Activated CD8-positive, alpha-beta memory T cell treated with anti-CD3 and anti-CD28 coated beads for 1 hour (primary cell): ENCODE results near the gene BSDC1.
"Not testable (repeated sequence)": the region's sequence is repeated elsewhere in the genome, so short reads cannot be mapped to it uniquely, and the experiment has no call there.

ENCODE experiments used
- DNase-seq, 2 donors: peaks; one replicate each; pipeline ENCODE4 v3.0.0-alpha.2; 2020; ENCODE audit warnings: low read depth in 1 of 2; ENCODE audit errors: extremely low read depth in 1 of 2

BSDC1 gene

DNA sequence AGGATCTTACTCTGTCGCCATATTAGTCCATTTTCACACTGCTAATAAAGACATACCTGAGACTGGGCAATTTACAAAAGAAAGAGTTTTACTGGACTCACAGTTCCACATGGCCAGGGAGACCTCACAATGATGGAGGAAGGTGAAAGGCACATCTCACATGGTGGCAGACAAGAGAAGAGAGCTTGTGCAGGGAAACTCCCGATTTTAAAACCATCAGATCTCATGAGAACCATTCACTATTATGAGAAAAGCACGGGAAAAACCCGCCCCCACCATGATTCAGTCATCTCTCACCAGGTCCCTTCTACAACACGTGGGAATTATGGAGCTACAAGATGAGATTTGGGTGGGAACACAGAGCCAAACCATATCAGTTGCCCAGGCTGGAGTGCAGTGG is 2.3 kb upstream of the BSDC1 start:
- DNase-seq: not testable (repeated sequence)

DNA sequence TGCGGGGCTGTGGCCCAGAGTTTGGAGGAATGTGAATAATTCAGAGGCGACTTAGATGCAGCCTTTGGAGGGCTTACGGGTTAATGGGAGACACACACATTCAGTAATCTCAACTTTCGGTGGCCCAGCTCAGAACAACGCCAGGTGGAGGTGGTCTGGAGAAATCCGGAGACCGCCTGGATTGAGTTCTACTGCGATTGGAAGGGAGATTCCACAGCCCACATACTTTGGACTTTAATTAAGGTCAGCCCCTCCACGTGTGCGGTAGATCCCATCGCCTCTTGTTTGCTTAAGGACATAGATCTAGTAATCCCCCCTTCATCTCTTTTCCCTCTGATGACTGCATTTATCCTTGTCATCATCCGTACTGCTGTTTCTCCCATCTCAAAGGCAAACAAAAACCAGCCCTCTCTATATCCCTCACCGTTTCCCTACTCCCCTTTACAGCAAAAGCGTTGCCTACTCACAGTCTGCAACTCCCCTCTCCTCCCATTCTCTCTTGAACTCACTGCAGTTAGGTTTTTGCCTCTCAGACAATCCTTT is 720 bp upstream of the BSDC1 start:
- no peak for DNase-seq

DNA sequence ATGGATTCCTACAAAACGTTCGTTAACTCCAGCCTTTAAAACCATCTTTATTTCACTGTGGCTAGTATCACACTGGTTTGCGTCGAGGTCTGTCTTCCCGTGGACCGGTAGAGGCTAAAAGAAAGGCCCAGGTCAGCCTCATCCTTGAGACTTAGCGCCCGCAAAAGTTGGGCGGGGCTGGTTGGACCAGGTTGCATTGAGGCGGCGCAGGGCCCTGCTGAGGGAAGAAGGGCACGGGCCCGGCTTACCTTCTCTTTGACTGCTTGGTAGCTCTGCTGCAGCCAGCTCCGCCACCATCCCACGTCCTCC is 455 bp downstream of the BSDC1 start:
- DNase-seq: peak in 1 of 2 donors; percentile 14

DNA sequence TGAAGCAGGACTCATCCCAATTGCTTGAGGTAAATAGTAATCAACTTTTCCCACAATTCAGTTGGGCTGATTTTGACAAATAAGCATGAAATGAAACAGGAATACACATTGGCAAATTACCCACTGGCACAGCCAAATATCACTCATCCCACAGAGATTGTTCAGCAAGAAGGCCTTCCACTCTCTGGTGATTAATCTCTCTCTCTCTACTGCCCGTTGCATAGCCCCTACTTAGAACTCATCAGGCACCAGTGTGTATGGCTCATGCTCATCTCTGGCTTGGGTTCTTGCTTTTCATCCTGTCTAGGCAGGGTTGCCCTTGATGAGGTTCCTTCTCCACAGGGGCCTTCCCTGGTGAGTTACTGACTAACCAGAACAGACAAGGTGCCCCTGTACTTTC is 1.1 kb downstream of the BSDC1 start:
- DNase-seq: no peak

DNA sequence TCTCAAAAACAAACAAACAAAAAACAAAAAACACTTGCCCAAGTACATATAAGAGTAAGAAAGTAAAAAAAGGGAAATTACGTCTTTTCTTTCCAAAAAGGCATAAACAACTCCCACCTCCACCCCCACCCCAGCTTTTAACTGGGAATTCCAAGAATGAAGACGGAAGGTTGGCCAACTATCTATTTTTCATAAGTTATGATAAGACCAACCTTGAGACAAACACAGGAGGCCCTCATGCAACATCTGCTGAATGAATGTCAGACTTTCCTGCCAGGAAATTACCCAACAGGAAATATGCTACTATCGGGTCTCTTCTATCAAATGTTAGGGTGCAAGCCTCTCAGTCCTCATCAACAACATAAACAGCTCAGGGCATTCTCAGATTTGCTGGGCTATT is 1.9 kb downstream of the BSDC1 start:
- no peak for DNase-seq

DNA sequence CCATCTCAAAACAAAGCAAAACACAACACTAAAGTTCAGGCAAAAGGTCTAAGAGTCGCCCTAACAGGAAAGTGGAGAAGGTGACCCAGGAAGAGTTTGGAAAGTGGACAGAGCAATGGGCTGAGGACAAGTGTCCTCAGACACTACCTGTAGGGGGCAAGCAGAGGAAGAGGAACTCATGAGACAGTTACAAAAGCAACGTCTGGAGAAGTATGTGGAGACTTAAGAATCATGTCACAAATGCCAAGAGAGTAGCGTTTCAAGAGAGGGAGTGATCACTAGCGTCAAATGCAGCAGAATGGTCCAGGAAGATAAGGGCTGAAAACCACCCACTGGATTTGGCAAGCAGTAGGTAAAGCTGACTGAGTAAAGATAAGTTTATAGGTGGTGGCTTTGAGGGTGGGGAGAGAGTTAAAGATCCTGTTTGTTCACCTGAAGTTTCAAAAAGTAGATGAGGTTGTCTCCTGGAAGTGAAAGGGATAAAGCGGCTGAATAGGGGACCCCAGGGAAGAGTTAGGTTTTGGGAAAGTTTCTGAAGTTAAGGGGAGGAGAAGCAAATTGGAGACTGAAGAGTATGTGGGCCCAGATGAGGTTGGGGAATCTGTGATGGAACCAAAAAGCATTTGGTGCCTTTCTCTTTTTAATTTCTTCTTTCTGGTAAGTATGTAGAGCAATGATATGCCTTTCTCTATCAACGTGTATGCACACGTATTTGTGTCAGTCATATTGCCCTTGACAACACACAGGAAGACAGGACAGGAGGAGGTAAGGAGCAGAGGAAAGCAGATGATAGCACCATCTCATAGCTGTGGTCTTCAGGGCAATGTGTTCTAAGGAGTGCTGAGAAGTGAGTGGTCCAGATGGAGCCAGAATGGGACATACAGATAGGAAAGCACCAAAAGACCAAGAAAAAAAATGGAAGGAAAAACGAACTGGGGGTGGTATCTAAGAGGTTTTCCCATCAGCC is 3.1 kb downstream of the BSDC1 start:
- DNase-seq: no peak

DNA sequence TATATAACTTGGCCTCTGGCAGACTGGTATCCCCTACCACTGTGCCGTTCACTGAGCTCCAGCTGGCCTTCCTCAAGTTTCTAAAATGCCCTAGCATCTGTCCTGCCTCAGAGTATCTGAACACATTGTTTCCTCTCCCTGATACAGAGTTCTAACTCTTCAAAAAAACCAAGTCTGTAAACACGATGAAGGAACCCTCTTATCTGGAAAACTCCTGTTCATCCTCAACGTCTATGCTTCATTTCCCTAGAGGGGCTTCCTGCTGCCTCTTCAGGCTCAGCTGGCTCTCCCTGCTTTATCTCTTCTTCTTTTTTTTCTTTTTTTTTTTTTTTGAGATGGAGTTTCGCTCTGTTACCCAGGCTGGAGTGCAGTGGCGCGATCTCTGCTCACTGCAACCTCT is 5.6 kb downstream of the BSDC1 start:
- no peak for DNase-seq

DNA sequence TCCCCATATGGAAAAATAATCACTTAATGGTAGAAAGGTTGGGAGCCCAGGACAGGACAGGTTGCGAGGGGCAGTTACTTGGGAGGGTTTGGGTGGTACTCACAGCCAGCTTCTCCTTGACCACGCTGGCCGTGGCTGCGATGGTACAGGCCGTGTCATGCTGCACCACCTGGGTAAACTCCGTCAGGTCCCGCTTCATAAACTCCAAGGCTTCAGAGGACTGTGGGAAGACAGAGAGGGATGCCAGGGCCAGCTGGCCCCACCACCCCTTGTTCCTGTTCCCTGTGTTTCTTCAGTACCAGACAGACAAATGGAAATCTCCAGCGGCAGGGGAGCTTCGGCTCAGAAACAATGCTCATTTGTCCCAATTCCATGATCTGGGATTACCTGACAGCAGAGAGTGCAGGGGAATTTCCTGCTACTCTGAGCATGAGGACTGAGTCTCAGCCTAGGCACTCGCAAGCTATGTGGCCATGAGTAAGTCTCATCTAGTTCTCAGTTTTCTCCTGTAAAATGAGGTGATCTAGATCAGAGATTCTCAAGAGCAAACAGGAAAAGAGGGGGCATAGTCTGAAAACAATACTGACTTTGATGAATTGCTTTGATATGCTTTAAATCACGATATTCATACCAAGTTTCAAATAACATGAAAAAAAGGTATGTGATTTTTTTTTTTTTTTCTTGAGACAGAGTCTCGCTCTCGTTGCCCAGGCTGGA is 7.4 kb downstream of the BSDC1 start:
- no peak for DNase-seq

DNA sequence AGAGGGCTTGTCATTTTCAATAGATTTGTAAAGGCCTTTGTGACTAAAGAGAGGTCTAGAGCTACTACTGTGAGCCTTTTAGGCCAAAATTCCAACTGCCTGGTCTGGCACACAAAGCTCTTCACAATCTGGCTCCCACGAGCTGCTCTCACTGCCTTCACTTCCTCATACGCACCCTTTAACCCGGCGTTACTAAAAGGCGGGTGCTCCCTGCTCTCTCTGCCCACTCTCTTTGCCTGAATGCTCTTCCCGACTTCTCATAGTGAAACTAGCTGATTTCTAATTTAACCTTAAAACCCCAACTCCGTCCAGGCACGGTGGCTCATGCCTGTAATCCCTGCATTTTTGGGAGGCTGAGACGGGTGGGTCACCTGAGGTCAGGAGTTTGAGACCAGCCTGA is 14.2 kb downstream of the BSDC1 start:
- DNase-seq: no peak

DNA sequence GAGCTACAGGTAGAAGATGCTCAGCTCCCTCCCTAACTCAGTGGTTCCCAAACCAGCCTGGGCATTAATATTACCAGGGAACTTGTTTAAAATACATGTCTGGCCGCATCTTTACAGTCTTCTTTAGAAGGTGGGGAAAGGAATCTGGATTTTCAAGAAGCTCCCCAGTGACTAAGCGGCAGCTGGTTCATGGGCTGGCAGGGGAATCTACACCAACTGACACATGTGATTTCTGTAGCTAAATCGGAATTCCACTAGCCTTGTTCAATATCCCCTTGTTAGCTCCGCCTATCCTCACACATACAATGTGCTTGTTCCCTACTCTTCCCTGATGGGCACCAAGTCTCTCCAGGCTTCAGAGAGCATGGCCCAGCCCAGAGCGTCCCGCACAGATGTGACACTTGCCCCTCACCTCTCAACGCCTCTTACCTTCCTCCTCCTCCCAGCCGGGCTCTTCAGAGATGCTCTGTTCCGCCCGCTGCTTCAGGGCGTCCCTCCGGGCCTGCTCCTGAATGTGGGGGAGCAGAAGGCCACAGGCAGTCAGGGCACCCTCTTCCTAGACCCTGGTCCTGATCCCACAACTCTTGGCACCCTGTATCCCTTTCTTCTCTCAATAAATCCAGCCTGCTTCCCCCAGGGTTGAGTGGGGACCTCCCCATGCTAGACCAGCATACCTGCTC is 16.6 kb downstream of the BSDC1 start:
- DNase-seq: no peak

DNA sequence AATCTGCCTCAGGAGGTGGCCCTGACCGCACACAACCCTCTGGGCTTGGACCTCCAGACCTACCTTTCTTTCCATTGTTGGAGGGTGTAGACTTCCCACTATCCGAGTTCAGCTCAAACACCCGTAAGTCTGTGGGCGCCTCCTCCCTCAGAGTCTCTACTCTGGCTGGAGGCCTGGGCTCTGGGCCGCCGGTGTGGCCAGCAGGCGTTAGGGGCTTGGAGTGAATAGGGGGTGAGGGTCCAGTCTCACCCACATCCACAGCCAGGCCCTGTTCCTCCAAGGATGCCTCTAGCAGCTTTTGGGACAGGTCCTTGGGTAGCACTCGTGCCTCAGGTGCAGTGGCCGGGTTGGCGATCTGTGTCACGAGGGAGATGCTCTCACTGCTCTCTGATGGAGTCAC is 18.0 kb downstream of the BSDC1 start:
- DNase-seq: no peak

DNA sequence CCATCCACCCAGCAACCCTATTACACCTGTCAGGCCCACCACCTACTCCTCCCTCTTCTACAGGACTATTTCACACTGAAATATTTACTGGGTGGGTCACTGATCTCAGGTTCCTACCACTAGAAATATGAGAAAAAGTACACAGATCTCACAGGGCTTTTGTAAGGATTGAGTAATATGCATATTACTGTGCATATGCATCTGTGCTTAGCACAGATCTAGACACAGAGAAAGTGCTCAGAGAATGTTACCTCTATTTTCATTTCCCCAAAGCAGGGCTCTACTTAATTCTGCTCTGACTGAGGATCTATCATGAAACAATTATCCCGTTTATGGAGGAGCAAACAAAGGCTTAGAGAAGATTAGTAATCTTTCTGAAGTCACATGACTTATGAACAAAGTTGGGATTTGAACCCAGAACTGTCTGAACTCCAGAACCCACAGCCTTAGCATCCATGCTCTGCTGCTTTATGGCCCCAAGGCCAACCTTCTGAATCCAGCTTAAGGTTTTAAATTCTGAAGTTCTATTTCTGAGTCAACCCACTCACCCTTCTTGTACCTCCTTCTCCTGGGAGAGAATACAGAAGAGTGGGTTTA is 20.1 kb downstream of the BSDC1 start:
- DNase-seq: no peak

DNA sequence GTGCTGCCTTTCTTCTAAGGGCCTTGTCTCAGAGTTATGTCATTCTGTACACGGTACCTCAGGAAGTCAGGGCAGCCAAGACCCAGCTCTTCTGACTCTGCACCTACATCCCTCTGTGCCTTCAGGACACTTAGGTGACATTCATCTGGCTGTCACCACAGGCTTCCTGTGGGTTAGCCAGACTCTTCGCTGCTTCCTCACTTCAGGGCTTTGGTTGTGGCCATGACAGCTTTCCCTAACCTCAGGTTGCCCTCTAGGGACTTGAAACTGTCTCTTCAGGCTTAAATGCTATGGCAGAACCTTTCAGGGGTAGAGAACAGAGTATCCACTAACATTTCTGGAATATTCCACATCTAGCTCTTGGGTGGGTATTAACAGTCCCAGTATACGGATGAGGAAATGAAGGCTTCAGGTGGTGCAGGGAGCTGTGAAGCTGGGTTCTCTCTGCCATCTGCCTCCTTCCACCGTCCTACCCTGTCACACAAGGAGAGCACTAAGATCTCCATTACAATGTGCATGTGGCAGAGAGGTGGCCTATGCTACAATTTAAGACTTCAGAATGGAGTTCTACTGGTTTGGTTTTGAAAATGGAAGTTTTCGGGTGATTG is 22.0 kb downstream of the BSDC1 start:
- no peak for DNase-seq

DNA sequence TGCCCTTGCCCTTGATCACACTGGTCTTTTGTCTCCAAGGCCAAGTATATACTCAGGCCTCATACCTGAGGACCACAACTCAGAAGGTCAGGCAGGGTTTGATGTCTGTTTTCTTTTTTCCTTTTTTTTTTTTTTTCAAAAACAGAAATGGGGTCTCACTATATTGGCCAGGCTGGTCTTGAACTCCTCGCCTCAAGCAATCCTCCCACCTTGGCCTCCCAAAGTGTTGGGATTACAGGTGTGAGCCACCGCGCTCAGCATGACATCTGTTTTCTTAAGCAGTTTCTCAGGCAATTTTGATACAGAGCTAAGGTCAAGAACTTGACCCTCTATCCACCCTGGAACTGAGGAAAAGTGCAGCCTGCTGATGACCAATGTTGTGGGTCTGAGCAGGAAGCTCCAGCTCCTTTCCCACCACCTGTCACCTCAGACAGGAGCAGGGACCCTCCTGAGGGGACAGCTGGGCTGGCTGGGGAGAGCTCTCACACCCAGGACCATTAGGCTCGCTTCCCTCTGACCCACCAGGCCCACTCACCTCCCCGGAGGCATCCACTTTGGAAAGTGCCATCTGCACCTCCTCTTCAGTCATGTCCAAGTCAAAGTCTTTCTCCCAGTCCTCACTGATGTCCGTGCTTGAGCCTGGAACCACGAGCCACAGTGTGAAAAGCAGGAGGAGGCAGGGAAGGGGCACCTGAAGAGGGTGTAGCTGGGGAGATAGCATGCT is 26.2 kb downstream of the BSDC1 start:
- DNase-seq: no peak

DNA sequence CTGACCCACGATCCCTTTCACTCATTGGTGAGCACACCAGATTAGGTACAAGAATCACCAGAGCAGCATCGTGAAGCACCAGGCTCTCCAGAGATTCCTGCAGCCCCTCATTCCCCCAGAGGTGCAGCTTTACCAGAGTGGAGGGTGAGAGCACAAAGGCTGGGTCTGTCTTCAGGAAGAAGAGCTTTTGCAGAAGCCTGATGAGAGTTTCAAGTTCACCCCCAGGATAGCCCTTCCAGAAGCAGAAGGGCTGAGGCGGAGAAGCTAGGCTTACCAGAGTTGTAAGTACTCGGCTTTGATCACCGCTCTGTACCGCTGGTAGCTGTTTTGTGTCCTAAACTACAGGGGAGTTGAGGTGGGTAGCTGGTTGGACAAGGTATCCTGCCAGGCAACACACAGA is 28.8 kb downstream of the BSDC1 start:
- no peak for DNase-seq

DNA sequence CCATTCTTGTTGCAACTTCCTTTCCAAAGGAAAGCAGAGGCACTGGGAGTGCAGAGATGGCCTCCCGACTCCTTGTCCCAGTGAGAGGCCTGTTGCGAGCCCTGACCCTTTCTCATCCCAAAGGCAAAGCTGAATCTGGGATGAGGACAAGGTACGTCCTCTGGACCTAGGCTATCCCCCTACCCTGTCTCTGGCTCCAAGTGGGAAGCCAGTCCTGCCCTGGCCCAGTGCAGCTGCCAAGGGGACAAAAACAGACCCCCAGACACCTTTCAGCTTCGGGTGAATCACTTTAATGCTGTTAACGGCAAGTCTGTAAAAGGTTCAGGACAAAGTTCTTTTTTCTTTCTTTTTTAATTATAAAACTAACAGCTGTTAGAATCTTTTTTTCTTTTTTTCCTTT is 29.4 kb downstream of the BSDC1 start:
- DNase-seq: no peak

DNA sequence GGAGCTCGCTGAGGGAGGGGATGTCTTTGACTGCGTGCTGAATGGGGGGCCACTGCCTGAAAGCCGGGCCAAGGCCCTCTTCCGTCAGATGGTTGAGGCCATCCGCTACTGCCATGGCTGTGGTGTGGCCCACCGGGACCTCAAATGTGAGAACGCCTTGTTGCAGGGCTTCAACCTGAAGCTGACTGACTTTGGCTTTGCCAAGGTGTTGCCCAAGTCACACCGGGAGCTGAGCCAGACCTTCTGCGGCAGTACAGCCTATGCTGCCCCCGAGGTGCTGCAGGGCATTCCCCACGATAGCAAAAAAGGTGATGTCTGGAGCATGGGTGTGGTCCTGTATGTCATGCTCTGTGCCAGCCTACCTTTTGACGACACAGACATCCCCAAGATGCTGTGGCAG is 30.5 kb downstream of the BSDC1 start:
- DNase-seq: no peak

DNA sequence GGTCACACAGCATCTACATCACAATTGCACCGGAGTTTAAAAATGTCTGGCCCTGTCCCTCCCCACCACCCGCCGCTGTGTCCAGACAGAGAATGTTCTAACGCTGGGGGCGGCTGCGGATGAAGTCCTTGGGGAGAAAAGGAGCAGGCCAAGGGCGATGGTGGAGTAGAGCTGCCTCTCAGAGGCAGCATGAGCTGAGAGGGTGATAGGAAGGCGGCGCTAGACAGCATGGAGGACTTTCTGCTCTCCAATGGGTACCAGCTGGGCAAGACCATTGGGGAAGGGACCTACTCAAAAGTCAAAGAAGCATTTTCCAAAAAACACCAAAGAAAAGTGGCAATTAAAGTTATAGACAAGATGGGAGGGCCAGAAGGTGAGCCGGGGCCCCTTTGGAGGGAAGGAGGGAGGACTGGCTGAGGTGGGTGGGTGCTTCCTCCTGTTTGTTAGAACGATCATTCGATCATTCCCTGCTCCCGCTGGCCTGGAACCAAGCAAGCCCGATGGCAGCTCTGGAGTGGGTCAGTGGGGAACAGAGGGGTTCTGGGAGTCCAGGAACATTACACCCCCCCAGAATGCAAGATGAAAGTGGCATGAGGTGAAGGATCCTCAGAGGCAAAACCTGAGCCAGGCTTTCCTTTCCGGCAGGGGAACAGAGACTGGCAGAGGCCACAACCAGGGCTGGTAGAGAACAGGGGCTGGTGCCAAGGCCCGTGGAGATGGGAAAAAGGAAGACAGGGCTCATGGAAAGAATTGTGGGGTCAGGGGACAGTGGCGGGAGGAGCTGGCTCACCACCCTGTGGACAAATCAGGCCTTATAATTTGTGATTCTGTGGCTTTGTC is 31.5 kb downstream of the BSDC1 start, which contains the start of the genes FAM229A and TSSK3:
FAM229A (minus strand) TSS at position 12 of the 840 bp plus-strand sequence. CDS start 394 bp downstream, outside the sequence.
TSSK3 (plus strand) TSS at position 66 of the 840 bp plus-strand sequence; CDS start at position 229, 163 bp downstream.
- DNase-seq: no peak
